ENCODE data around the gene M1AP.

GRCh38 chr2:74551530-74551929 lies 96.6 kb downstream of the M1AP start:
- no peak for TF ChIP-seq TAF1 (IDR thresholded peaks at IDR 0.05; ENCODE audit: low read depth, low read length)
- no peak for TF ChIP-seq POLR2AphosphoS5 (IDR thresholded peaks at IDR 0.05; ENCODE audit: low read depth, low read length)
- TF ChIP-seq POLR2A (IDR thresholded peaks at IDR 0.05; ENCODE audit: low read depth, low read length): no peak
- no peak for TF ChIP-seq SPI1 (IDR thresholded peaks at IDR 0.05; ENCODE audit: low read depth, low read length)
- TF ChIP-seq PAX5 (IDR thresholded peaks at IDR 0.05; ENCODE audit: insufficient read depth, low read length, severe bottlenecking): no peak

Measured in GM12891 (cell line).